H1 (cell line): Measurements from ENCODE around the gene STARD3NL. TPM values are rescaled to one million over a fixed set of nuclear protein-coding genes. Genes with fewer than 3 reads are reported as not detected.
A peak's percentile ranks its signal among the peaks of the same experiment; 100 is the strongest.

Experiments
- CTCF ChIA-PET: fragments of 300-600 bp; sonication (Branson Sonifier 250); formaldehyde crosslinking; loops from one replicate; lab custom pipeline; 2021; ENCODE audit not compliant: partially characterized antibody; lab: Charles Lee
- POLR2A ChIA-PET: fragments of 300-600 bp; sonication (Branson Sonifier 250); formaldehyde crosslinking; loops from one replicate; lab custom pipeline; 2021; ENCODE audit warnings: inconsistent platforms; ENCODE audit not compliant: partially characterized antibody; lab: Charles Lee
- DNase-seq, 2 experiments: peaks; one replicate each; pipeline versions ENCODE4 v3.0.0 to v3.0.0-alpha.2; 2010 to 2022; ENCODE audit warnings: low spot score in 2 of 2, low read depth in 1 of 2, mixed read lengths in 1 of 2
- FAIRE-seq: peaks from 2 replicates; lab custom pipeline; 2011; peaks lifted over from hg19 to GRCh38; lab: Jason Lieb, UNC
- H2AFZ ChIP-seq: 2 replicates; pipeline ENCODE4 v1.8.1; 2012; ENCODE audit warnings: low read length, inconsistent platforms
- H2AK5ac ChIP-seq: 2 replicates; pipeline ENCODE4 v1.6.1; 2013; ENCODE audit warnings: low read depth, low read length
- H2BK120ac ChIP-seq: replicated peaks from 2 replicates; pipeline ENCODE3; 2013; ENCODE audit warnings: low read depth, low read length, inconsistent platforms
- H2BK12ac ChIP-seq: 2 replicates; pipeline ENCODE4 v1.6.1; 2013; ENCODE audit warnings: low read depth, low read length
- H2BK15ac ChIP-seq: 2 replicates; pipeline ENCODE4 v1.6.1; 2013; ENCODE audit warnings: low read length
- H2BK20ac ChIP-seq: 2 replicates; pipeline ENCODE4 v1.6.1; 2013; ENCODE audit warnings: low read length
- H2BK5ac ChIP-seq: 2 replicates; pipeline ENCODE4 v1.6.1; 2013; ENCODE audit warnings: low read depth, low read length
- H3K14ac ChIP-seq: 2 replicates; pipeline ENCODE4 v1.6.1; 2013; ENCODE audit warnings: inconsistent platforms; ENCODE audit not compliant: insufficient read length
- H3K18ac ChIP-seq: 2 replicates; pipeline ENCODE4 v1.6.1; 2013; ENCODE audit warnings: low read length; ENCODE audit errors: extremely low read depth
- H3K23ac ChIP-seq: 2 replicates; pipeline ENCODE4 v1.6.1; 2013; ENCODE audit warnings: inconsistent platforms; ENCODE audit not compliant: insufficient read length
- H3K23me2 ChIP-seq: 2 replicates; pipeline ENCODE4 v1.6.1; 2013; ENCODE audit warnings: low read depth, low read length
- H3K27ac ChIP-seq: 2 replicates; pipeline ENCODE4 v1.6.1; 2011; ENCODE audit warnings: low read depth, low read length, inconsistent platforms
- H3K27me3 ChIP-seq, 4 experiments: replicated peaks in 1 of 4; 1 replicate in 1 of 4; 2 replicates in 3 of 4; pipeline versions ENCODE4 v1.6.1 to v1.8.1; 2011 to 2013; ENCODE audit warnings: low read length in 3 of 4, mild to moderate bottlenecking in 3 of 4, inconsistent platforms in 2 of 4, mixed read lengths in 2 of 4, moderate library complexity in 1 of 4; ENCODE audit not compliant: control insufficient read depth in 3 of 4, insufficient read depth in 3 of 4; ENCODE audit errors: extremely low read depth in 1 of 4
- H3K36me3 ChIP-seq, 4 experiments: 2 replicates each; pipeline versions ENCODE4 v1.6.1 to v1.8.1; 2011 to 2013; ENCODE audit warnings: mild to moderate bottlenecking in 4 of 4, low read length in 3 of 4, moderate library complexity in 2 of 4, control low read depth in 1 of 4, inconsistent platforms in 1 of 4; ENCODE audit not compliant: insufficient read depth in 4 of 4, control insufficient read depth in 2 of 4
- H3K4ac ChIP-seq: replicated peaks from 2 replicates; pipeline ENCODE3; 2013; ENCODE audit warnings: low read length, low read depth, mixed read lengths, inconsistent platforms; ENCODE audit not compliant: insufficient read length
- H3K4me1 ChIP-seq, 4 experiments: replicated peaks in 1 of 4; 1 replicate in 1 of 4; 2 replicates in 3 of 4; pipeline versions ENCODE4 v1.6.1 to v1.8.1; 2011 to 2013; ENCODE audit warnings: low read length in 3 of 4, inconsistent platforms in 2 of 4, mixed read lengths in 1 of 4; ENCODE audit not compliant: insufficient read depth in 4 of 4, control insufficient read depth in 3 of 4
- H3K4me2 ChIP-seq, 2 experiments: 2 replicates each; pipeline versions ENCODE4 v1.6.1 to v1.8.1; 2011 to 2013; ENCODE audit warnings: low read depth in 2 of 2, low read length in 2 of 2, control low read depth in 1 of 2, inconsistent platforms in 1 of 2, mild to moderate bottlenecking in 1 of 2; ENCODE audit not compliant: insufficient read depth in 1 of 2
- H3K4me3 ChIP-seq, 4 experiments: fragments of 200-600, 300-600 bp in 1 of 4; sonication (generic), shearing (Covaris generic), sonication (Bioruptor Twin) in 1 of 4; 2 replicates each; pipeline versions ENCODE4 v1.5.1 to v1.8.1; 2011 to 2016; ENCODE audit warnings: low read length in 4 of 4, low read depth in 3 of 4, control low read depth in 2 of 4, inconsistent platforms in 2 of 4, mild to moderate bottlenecking in 2 of 4, mixed read lengths in 1 of 4, moderate library complexity in 1 of 4; ENCODE audit not compliant: insufficient read depth in 2 of 4; ENCODE audit errors: extremely low read depth in 1 of 4
- H3K56ac ChIP-seq: replicated peaks from 2 replicates; pipeline ENCODE3; 2013; ENCODE audit warnings: low read depth, mild to moderate bottlenecking, mixed read lengths, low read length, inconsistent platforms; ENCODE audit not compliant: insufficient read length
- H3K79me1 ChIP-seq: 2 replicates; pipeline ENCODE4 v1.6.1; 2013; ENCODE audit warnings: low read depth, low read length, control low read depth
- H3K79me2 ChIP-seq, 2 experiments: 2 replicates each; pipeline versions ENCODE4 v1.6.1 to v1.8.1; 2012 to 2013; ENCODE audit warnings: low read length in 2 of 2, mild to moderate bottlenecking in 2 of 2, inconsistent platforms in 1 of 2; ENCODE audit not compliant: insufficient read depth in 2 of 2, control insufficient read depth in 1 of 2
- H3K9ac ChIP-seq, 4 experiments: replicated peaks in 1 of 4; 1 replicate in 1 of 4; 2 replicates in 3 of 4; pipeline versions ENCODE4 v1.6.1 to v1.8.1; 2011 to 2013; ENCODE audit warnings: low read depth in 3 of 4, low read length in 3 of 4, control low read depth in 2 of 4, mild to moderate bottlenecking in 2 of 4, moderate library complexity in 2 of 4, inconsistent platforms in 1 of 4; ENCODE audit errors: extremely low read depth in 1 of 4
- H3K9me3 ChIP-seq, 2 experiments: 2 replicates each; pipeline versions ENCODE4 v1.6.1 to v1.8.1; 2012 to 2013; ENCODE audit warnings: mild to moderate bottlenecking in 2 of 2, moderate library complexity in 2 of 2, control low read depth in 1 of 2, inconsistent platforms in 1 of 2, low read depth in 1 of 2, low read length in 1 of 2, mixed read lengths in 1 of 2; ENCODE audit not compliant: insufficient read depth in 2 of 2
- H4K20me1 ChIP-seq, 2 experiments: replicated peaks in 1 of 2; 2 replicates each; pipeline versions ENCODE3 to v1.8.1; 2011 to 2013; ENCODE audit warnings: inconsistent platforms in 2 of 2, low read length in 2 of 2, mild to moderate bottlenecking in 1 of 2; ENCODE audit not compliant: insufficient read depth in 2 of 2, control insufficient read depth in 1 of 2
- H4K5ac ChIP-seq: 2 replicates; pipeline ENCODE4 v1.6.1; 2013; ENCODE audit warnings: low read length, low read depth, mixed read lengths, inconsistent platforms; ENCODE audit not compliant: insufficient read length
- H4K8ac ChIP-seq: 2 replicates; pipeline ENCODE4 v1.8.0; 2013; ENCODE audit warnings: mild to moderate bottlenecking, moderate library complexity, low read length, inconsistent platforms; ENCODE audit not compliant: insufficient read depth; ENCODE audit errors: extremely low read depth
- H4K91ac ChIP-seq: replicated peaks from 2 replicates; pipeline ENCODE3; 2013; ENCODE audit warnings: low read length, mixed read lengths, inconsistent platforms; ENCODE audit not compliant: insufficient read length
- CEBPB ChIP-seq: IDR thresholded peaks from 2 replicates; pipeline ENCODE4 v1.6.1; 2012; ENCODE audit warnings: low read depth, low read length
- JUND ChIP-seq: IDR thresholded peaks from 2 replicates; pipeline ENCODE4 v1.6.1; 2011; ENCODE audit warnings: mild to moderate bottlenecking, improper control_type of control experiment, low read length
- KDM1A ChIP-seq: fragments of 200-600, 300-600 bp; sonication (generic); IDR thresholded peaks from 2 replicates; pipeline ENCODE4 v1.7.1; 2016; ENCODE audit warnings: mild to moderate bottlenecking, low read length, borderline replicate concordance
- NRF1 ChIP-seq: IDR thresholded peaks from 2 replicates; pipeline ENCODE4 v1.6.1; 2011; ENCODE audit warnings: mild to moderate bottlenecking, low read depth, low read length, improper control_type of control experiment
- SAP30 ChIP-seq: fragments of 300-600 bp; sonication (generic); IDR thresholded peaks from 2 replicates; pipeline ENCODE4 v1.7.1; 2012; ENCODE audit warnings: low read length, moderate library complexity, mild to moderate bottlenecking, inconsistent platforms; ENCODE audit not compliant: insufficient read depth, insufficient replicate concordance
- SIN3A ChIP-seq, 2 experiments: IDR thresholded peaks in 1 of 2; conservative IDR thresholded peaks in 1 of 2; 2 replicates each; pipeline ENCODE4 v1.6.1; 2011 to 2012; ENCODE audit warnings: low read length in 2 of 2, improper control_type of control experiment in 1 of 2, low read depth in 1 of 2, mild to moderate bottlenecking in 1 of 2
- SP4 ChIP-seq: IDR thresholded peaks from 2 replicates; pipeline ENCODE4 v1.6.1; 2012; ENCODE audit warnings: low read length, inconsistent platforms
- SUZ12 ChIP-seq: fragments of 200-600 bp; sonication (generic); IDR thresholded peaks from 2 replicates; pipeline ENCODE4 v1.6.1; 2012; ENCODE audit warnings: mild to moderate bottlenecking, inconsistent platforms, low read length, moderate library complexity, mixed read lengths
- TAF1 ChIP-seq: IDR thresholded peaks from 2 replicates; pipeline ENCODE4 v1.6.1; 2011; ENCODE audit warnings: mild to moderate bottlenecking, low read depth, low read length
- TBP ChIP-seq: IDR thresholded peaks from 2 replicates; pipeline ENCODE4 v1.6.1; 2011; ENCODE audit warnings: low read depth, low read length, improper control_type of control experiment
- TEAD4 ChIP-seq: IDR thresholded peaks from 2 replicates; pipeline ENCODE4 v1.6.1; 2012; ENCODE audit warnings: low read depth, low read length, inconsistent platforms, mixed read lengths
- YY1 ChIP-seq: IDR thresholded peaks from 2 replicates; pipeline ENCODE4 v1.6.1; 2011; ENCODE audit warnings: low read depth, mild to moderate bottlenecking, low read length
- WGBS, 2 experiments: shearing (Covaris generic) in 1 of 2; methylation state at CpG; one replicate each; pipeline versions ENCODE4 v1.1.6 to v1.1.7; 2013 to 2015; ENCODE audit warnings: low lambda C conversion rate in 2 of 2, mixed read lengths in 2 of 2, inconsistent platforms in 1 of 2, low coverage in 1 of 2, missing lambda C conversion rate in 1 of 2; ENCODE audit not compliant: insufficient replicate concordance in 2 of 2, insufficient coverage in 1 of 2, insufficient read length in 1 of 2; ENCODE audit errors: extremely low coverage in 1 of 2, missing lambda C conversion rate in 1 of 2; 5-methylcytosine and 5-hydroxymethylcytosine counted together
- polyA plus RNA-seq, 7 experiments: library from polyadenylated mRNA; depleted of rRNA in 3 of 7; stranded (reverse) in 5 of 7; unstranded in 2 of 7; fragments of >200 nt in 5 of 7; fragments of 200-250 nt in 2 of 7; gene quantifications; 1 replicate in 5 of 7; 2 replicates in 1 of 7; 4 replicates in 1 of 7; pipeline versions ENCODE4 v1.2.1 to v1.2.3, GENCODE V29; 2011 to 2013; ENCODE audit warnings: missing spikeins in 2 of 7, mixed read lengths in 2 of 7
- total RNA-seq: library from RNA; stranded (reverse); fragmentation: NEBNext Ultra II Directional; extraction: Animal tissue kit (Norgen Biotek cat#: 25700); gene quantifications from 2 replicates; pipeline ENCODE4 v1.2.1, GENCODE V29; 2021

The STARD3NL gene
- total and polyA plus RNA-seq, 2 of the 8 experiments (the other 6 are each of a cell fraction or from before 2014, with no cell fraction given): 27.1 to 40.5 TPM

DNA sequence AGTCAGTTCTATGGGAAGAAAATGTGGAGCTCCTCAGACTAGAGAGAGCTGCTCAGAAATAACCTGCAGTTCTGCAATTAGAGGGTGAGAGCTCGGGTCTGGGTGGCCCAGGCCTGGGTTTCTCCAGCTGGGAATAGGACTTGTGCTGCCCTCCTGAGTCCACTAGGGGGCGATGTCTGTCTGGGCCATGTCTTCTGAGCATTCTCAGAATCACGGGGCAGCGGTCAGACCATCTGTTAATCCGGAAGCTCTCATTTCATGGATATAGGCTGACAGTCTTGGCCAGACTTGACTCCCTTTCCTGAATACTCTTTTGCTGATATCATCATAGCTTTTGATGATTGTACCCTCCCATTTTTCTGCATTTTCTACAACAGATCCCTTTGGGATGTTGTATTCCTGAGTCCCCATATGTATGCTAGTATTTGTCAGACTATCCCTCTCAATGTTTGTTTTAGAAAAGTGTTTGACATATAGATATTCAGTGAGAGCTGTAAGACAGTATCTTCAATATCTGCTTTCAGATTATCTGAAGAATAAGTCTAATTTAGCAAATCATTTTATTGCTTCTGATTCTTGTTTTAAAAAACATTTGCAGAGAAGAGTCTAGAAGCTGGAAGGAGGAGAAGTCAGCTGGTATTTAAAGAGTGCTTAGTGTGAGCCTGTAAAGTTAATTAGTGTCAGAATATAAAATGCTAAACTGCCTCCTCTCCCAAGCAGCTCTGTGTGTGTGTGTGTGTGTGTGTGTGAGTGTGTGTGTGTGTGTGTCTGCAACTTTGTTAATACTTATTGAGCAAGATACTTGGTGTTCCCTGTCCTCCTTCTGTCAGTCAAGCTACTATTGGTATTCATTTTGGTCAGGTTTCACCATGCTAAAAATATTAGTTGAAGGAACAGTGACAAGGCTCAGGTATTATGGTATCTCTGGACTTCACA, 38.0 kb downstream of the STARD3NL start:
- H3K36me3 ChIP-seq: peaks cover 0 to 24% (median 19%) of the 10 kb centered on the region in 4 experiments; a peak in 6 of 8 replicates
- no peaks in the 10 kb centered on the region for H3K79me2 ChIP-seq
- H2BK20ac ChIP-seq: no peak overlapping the region
- peak; percentile 87 for FAIRE-seq
- H3K27me3 ChIP-seq: no peaks in the 10 kb centered on the region
- H4K20me1 ChIP-seq: no peaks in the 10 kb centered on the region
- no peak overlapping the region for H2BK15ac ChIP-seq
- H3K56ac ChIP-seq: peak overlapping the region; percentile 37
- no peak overlapping the region for H2BK5ac ChIP-seq
- no peak overlapping the region for H3K23ac ChIP-seq
- no peak overlapping the region for H3K4ac ChIP-seq
- H3K23me2 ChIP-seq: peaks cover 1% of the 10 kb centered on the region; the same call in 1 of the 2 replicates
- H3K79me1 ChIP-seq: no peaks in the 10 kb centered on the region
- no peak overlapping the region for H3K27ac ChIP-seq
- 51% methylated on average over 5 of the region's 5 CpGs; no CpG with 5 or more reads in 1 of the 2 experiments for WGBS, 2 experiments
- no peak overlapping the region for H2BK120ac ChIP-seq
- no peaks in the 10 kb centered on the region for H3K9me3 ChIP-seq
- no peak overlapping the region for H3K4me3 ChIP-seq
- DNase-seq: peak; percentile 47 to 82
- no peak overlapping the region for H4K91ac ChIP-seq
- CTCF ChIA-PET: interaction anchor here (0.7 to 5.9 kb wide), 64 partner anchors 9 to 1056 kb away, joined by 3 to 68 read pairs (median 5); partner anchors contain the start of genes EPDR1, SFRP4 and STARD3NL
- no peak overlapping the region for H3K18ac ChIP-seq
- H3K4me1 ChIP-seq: peaks cover 0 to 9% (median 6%) of the 10 kb centered on the region in 4 experiments; a peak in 4 of 7 replicates
- H4K5ac ChIP-seq: no peak overlapping the region
- H2AFZ ChIP-seq: no peak overlapping the region
- POLR2A ChIA-PET: interaction anchor here (0.8 kb wide), 1 partner anchor 36 kb away, joined by 4 read pairs; no protein-coding TSS in a partner anchor
- no peak overlapping the region for H4K8ac ChIP-seq
- H3K9ac ChIP-seq: no peak overlapping the region
- no peak overlapping the region for H2BK12ac ChIP-seq
- H3K14ac ChIP-seq: no peak overlapping the region
- no peak overlapping the region for H3K4me2 ChIP-seq
- no peak overlapping the region for H2AK5ac ChIP-seq
- TF ChIP-seq JUND (no peak), SP4 (no peak), YY1 (no peak), TAF1 (no peak), SIN3A (conservative IDR thresholded peaks at IDR 0.05 in 1 of 2, IDR thresholded peaks at IDR 0.05 in 1 of 2; ENCODE audit: low read depth in 1 of 2, low read length in 2 of 2) (no peak), KDM1A (no peak), SAP30 (no peak), NRF1 (no peak), TEAD4 (peak; percentile 14; the same call in 1 of the 2 replicates), TBP (no peak), CEBPB (no peak), SUZ12 (no peak)
